BE2C (cell line): ENCODE data around the gene CXCL12.

Experiments
- DNase-seq: peaks from one replicate; pipeline ENCODE4 v3.0.0-alpha.2; 2020
- H3K27me3 ChIP-seq: fragments of 250-450 bp; sonication (Bioruptor Pico); 2 replicates; pipeline ENCODE4 v1.5.1; 2020; ENCODE audit warnings: mild to moderate bottlenecking
- H3K36me3 ChIP-seq: fragments of 250-450 bp; sonication (Bioruptor Pico); 2 replicates; pipeline ENCODE4 v1.5.1; 2020; ENCODE audit warnings: mild to moderate bottlenecking
- H3K4me1 ChIP-seq: fragments of 250-450 bp; sonication (Bioruptor Pico); 2 replicates; pipeline ENCODE4 v1.5.1; 2020
- H3K4me3 ChIP-seq: 2 replicates; pipeline ENCODE4 v1.5.1; 2011; ENCODE audit warnings: low read depth, low read length
- H3K9me3 ChIP-seq: fragments of 250-450 bp; sonication (Bioruptor Pico); 2 replicates; pipeline ENCODE4 v1.5.1; 2020
- CTCF ChIP-seq: IDR thresholded peaks from 2 replicates; pipeline ENCODE4 v1.5.1; 2012; ENCODE audit warnings: mild to moderate bottlenecking, low read depth, low read length

The CXCL12 gene

GRCh38 chr10:44332465-44332864, 52.4 kb downstream of the CXCL12 start:
- Histone ChIP-seq H3K4me3 (no peak overlapping the region), H3K36me3 (no peaks in the 10 kb centered on the region), H3K9me3 (no peaks in the 10 kb centered on the region), H3K4me1 (no peaks in the 10 kb centered on the region), H3K27me3 (no peaks in the 10 kb centered on the region)
- no peak for DNase-seq
- TF ChIP-seq CTCF, result no peak

- Histone ChIP-seq H3K4me1 (no peaks in the 10 kb centered on the region), H3K4me3 (no peak overlapping the region), H3K9me3 (no peaks in the 10 kb centered on the region), H3K36me3 (no peaks in the 10 kb centered on the region), H3K27me3 (no peaks in the 10 kb centered on the region)
- no peak for DNase-seq
- no peak for TF ChIP-seq CTCF
Measured at GRCh38 chr10:44330431-44330830, 54.5 kb downstream of the CXCL12 start.

- Histone ChIP-seq H3K27me3 (no peaks in the 10 kb centered on the region), H3K36me3 (no peaks in the 10 kb centered on the region), H3K4me1 (no peaks in the 10 kb centered on the region), H3K4me3 (no peak overlapping the region), H3K9me3 (no peaks in the 10 kb centered on the region)
- DNase-seq, result no peak
- no peak for TF ChIP-seq CTCF
Measured at GRCh38 chr10:44327461-44327860, 57.4 kb downstream of the CXCL12 start.
